ENCODE results near the gene TMEM269.
A peak's percentile ranks its signal among the peaks of the same experiment; 100 is the strongest.

TMEM269 gene

DNA sequence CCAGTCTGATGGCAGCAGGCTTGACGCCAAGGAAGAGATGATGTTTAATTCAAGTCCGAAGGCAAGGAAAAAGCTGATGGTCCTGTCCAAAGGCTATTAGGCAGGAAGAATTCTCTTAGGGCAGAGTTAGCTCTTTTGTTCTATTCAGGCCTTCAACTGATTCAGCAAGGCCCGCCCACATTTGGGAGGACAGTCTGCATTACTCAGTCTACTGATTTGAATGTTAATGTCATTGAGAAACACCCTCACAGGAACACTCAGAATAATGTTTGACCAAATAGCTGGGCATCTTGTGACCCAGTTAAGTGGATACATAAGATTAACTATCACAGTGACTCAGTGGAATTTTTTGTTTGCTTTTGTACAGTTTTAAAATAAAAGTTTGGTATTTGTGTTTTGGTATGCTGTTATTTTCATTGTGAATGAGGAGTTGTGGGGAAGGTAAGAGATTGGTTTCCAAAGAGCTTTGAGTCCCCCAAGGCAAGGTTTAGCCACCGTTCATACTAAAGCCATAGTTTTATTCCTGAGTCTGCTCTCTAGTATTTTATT lies 59.9 kb downstream of the TMEM269 start:
- TF ChIP-seq, protein P1, sequence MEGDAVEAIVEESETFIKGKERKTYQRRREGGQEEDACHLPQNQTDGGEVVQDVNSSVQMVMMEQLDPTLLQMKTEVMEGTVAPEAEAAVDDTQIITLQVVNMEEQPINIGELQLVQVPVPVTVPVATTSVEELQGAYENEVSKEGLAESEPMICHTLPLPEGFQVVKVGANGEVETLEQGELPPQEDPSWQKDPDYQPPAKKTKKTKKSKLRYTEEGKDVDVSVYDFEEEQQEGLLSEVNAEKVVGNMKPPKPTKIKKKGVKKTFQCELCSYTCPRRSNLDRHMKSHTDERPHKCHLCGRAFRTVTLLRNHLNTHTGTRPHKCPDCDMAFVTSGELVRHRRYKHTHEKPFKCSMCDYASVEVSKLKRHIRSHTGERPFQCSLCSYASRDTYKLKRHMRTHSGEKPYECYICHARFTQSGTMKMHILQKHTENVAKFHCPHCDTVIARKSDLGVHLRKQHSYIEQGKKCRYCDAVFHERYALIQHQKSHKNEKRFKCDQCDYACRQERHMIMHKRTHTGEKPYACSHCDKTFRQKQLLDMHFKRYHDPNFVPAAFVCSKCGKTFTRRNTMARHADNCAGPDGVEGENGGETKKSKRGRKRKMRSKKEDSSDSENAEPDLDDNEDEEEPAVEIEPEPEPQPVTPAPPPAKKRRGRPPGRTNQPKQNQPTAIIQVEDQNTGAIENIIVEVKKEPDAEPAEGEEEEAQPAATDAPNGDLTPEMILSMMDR (IDR thresholded peaks at IDR 0.05), result no peak

DNA sequence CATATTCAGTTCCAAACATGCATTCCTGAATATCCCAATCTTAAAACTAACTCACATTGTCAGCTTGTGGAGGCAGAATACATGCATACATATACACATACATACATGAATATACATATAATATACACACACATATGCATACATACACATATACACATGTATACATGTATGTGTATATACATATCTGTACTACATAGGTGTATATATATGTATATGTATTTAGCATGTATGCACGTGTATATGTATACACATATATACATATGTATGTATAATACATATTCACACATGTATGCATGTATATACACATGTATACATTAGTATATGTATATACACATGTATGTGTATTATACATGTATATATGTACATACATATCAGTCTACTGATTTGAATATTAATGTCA lies 60.4 kb downstream of the TMEM269 start:
- TF ChIP-seq, protein P1 (IDR thresholded peaks at IDR 0.05), result no peak

DNA sequence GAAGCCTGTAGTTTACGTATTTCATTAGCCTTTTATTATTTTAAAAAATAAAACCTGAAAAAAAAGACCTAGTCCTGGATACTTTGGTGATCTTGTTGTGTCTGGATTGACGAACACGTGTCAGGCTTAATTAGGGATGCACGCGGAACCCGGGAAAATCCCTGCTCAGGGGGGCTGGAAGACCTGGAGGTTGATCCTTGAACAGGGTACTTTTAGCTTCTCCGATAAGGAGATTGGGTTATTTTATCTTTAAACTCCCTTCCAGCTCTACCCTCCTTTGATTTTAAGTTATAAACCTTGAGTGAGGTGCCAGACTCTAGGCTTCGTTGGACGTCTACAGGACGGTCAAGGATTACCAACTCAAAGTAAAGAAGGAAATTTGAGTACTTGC lies 61.1 kb downstream of the TMEM269 start:
- TF ChIP-seq, protein P1 (IDR thresholded peaks at IDR 0.05), result no peak

DNA sequence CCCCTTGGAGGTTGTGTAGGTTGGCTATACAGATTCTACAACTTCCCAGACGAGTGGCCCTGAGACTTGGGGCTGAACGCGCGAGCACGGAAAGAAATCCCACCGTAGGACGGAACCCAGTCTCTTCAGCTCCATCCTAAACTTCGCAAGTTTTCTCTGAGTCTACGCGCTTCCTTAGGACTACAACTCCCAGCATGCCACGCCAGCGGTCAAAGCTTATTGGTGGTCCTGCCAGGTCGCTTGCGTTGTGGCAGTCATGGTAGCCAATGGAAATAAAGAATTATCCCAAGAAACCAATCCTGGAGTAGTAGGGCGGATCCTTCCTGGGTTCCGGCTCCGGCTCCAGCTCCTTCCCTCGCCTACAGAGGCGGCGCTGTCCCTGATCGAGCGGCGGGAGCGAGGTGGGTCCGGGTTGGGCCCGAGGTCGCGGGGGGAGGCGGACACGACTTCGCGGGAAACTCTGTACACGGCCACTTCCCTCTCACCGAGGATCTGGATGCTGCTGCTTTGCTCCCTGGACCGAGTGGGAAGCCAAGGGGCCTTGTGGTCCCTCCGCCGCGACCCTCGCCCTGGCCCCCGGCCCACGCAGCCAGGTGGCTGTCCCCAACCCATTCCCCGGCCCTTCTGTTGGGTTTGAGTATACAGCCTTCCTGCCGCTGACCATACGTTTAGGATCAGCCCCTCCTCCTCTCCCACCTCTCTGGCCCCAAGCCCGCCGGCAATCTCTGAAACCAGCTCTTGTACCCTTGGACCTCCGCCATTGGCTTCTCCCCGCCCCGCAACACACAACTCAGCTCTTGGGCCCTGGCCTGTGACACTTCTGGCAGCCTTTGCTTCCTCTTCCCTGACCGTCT lies 61.7 kb downstream of the TMEM269 start, which contains the start of gene ZNF691:
Gene ZNF691 (plus strand): TSS at position 357 of the 854 bp plus-strand sequence. CDS start 3,046 bp downstream, outside the sequence.
- TF ChIP-seq, protein P1 (IDR thresholded peaks at IDR 0.05), result peak; percentile 47

DNA sequence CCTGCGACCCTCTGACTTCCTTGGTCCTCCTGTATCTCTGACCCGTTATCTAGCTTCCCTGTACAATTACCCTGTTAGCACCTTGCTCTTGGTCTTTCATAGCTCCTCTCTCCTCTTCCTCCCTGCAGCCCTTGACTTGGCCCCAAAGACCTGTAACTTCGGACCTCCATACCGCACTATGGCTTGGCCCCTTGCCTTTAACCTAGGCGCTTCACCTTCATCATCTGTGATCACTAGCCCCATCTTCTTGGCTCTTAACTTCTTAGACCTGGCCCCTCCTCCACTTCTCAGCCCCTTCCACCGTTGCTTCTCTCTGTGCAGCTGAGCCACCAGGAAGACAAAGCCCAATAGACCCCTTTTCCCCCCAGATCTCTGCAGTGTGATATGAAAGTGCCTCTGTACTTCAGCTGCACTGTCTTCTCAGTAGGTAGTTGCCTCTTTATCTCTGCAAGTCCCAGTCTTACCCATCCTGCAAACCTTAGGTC lies 62.4 kb downstream of the TMEM269 start:
- TF ChIP-seq, protein P1 (IDR thresholded peaks at IDR 0.05), result no peak

DNA sequence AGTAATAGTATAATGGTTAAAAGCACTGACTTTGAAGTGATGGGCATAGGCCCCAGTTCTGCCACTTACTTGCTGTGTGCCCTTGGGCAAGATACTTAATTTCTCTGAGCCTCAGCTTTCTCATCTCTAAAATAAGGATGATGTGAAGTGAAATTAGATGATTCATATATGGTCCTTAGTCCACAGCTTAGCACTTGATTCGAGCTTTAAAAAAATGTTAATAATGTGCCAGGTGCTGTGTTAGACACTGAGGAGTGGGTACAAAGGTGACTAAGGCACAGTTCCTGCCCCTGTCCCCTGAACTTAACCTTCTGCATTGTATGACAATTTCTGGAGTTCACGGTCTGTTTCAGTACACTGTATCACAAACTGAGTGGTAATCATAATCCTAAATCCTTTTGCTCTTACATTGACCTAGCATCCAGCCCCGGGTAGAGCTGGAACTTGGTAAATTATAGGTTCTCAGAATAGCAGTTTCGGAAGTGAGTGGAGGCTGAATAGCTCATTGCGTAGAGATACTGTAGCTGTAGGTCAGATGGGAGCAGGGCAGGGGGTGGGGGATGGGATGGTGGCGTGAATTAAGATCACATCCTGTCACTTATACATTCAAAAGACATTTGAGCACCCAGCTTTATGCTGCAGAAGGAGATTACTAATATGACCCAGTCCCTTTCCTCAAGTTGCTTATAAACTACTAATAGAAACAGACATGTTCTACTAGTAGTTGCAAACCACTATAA lies 63.1 kb downstream of the TMEM269 start:
- TF ChIP-seq, protein P1 (IDR thresholded peaks at IDR 0.05), result no peak

DNA sequence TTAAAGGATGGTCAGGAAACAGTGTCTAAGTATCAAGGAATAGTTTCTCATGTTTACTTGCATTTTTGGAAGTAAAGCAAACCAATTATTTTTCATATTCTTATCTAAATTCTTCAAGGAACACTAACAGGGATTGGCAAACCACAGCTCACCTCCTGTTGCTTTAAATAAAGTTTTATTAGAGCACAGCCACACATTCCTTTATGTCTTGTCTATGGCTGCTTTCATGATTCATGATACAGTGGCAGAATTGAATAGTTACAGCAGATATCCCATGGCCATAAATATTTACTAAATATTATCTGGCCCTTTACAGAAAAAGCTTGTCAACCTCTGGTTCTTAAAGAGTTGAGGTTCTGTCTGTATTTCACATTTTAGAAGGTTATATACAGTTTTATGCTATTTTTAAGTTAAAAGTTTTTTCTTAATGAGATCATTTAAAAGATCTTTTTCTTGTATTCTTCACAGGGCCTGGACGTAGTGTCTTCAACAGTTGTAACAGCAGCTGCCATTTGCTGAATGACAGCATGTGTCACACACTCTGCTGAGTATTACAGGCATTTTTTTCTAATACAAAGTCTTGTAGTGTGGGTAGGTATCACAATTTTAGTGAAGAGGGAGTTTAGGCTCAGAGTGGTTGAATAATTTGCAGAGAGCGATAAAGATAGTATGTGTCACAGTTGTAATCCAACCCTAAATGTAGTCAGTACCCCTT lies 64.2 kb downstream of the TMEM269 start:
- TF ChIP-seq, protein P1 (IDR thresholded peaks at IDR 0.05), result no peak
